HG02678 (cell line): ENCODE data around the gene OR8K1.

Source experiments
- ATAC-seq: cut with Tn5 transposase; IDR thresholded peaks from one replicate; pipeline ENCODE4 v1.9.1; 2021; ENCODE audit warnings: mild to moderate bottlenecking, moderate library complexity; ENCODE audit not compliant: unreplicated experiment

The OR8K1 gene

DNA sequence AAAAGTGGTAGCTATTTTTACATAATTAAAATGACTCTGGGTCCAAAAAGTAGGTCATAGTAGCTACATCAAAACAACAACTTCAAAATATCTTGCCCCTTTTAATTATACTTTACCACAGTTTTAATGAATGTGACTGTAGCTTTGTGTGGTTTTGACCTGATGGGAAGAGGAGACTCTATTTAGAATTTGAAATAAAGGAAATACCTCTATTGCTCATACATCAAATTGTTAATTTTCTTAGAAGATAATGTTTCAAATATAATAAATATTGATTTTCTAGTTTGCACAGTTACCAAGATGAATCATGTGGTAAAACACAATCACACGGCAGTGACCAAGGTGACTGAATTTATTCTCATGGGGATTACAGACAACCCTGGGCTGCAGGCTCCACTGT, at the start of gene OR8K1:
TSS of gene OR8K1 (plus strand) at position 301 of the 400 bp plus-strand sequence. CDS start at position 301, 0 bp downstream.
- no peak for ATAC-seq

GRCh38 chr11:56296898-56297297, 48.9 kb upstream of the OR8K1 start:
- no peak for ATAC-seq

- no peak for ATAC-seq
Measured at GRCh38 chr11:56307836-56308235, 38.0 kb upstream of the OR8K1 start.

DNA sequence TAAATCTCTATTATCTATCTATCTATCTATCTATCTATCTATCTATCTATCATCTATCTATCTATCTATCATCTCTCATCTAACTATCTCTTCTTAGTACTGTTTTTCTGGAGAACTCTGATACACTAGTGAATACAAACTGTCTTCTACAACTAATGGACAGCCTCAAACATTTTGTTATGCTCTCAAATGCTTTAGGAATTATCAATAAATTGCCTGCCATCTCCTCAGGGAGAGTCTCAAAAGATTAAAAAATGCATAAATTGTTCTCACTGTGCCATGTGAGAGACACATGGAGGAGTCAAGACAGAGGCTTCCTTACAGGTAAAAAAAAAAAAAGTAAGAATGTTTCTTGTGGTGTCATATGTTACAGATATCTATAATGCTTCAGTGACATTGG, 31.0 kb upstream of the OR8K1 start, which contains the start of gene OR8K3:
TSS of gene OR8K3 (plus strand) at position 301 of the 400 bp plus-strand sequence. CDS start 3,163 bp downstream, outside the sequence.
- no peak for ATAC-seq

DNA sequence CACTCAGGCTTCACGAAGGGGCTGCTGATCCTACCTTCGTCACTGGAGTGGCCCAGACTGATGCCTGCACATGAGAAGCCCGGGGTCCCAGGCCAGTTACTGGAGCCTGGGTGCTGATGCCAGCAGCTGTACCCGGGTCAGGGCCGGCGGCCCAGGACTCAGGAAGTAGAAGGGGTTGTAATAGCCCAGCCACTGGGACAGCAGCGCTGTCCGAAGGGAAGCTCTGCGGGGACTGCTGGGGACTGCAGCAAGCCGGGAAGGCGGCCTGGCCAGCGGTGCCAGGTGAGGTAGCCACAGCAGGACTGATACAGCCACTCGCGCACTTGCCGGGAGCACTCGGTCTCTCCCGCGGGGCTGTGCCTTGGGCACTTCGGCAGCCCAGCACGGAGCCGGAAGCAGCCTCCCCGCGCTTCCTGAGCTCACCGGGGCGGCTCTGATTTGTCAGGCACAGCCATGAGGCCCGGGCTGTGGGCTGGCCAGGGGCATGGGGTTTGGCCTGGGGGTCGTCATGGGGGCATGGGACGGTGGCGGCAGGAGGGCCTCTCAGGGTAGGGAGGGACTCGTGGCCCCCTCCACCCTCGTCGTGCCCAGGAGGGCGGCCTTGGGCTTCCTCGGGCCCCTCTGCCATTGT, 13.9 kb upstream of the OR8K1 start:
- ATAC-seq = no peak

DNA sequence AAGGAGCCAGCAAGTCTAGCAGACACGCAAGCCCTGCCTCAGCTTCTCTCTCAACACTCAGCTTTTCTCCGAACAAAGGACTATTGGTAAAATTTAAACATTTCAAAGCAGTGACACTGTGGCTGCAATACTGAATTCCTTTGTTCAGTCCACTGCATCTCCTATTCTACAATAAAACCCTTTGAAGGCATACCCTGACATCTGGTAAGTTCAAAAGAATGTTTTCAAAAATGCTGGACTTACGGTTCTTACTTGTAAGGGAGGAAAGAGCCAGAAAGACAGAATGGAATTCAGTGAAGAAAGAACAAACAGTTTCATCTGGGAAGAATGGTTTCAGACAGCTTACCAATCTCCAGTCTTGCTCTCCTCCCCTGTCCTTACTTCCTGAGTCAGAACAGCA, 12.7 kb upstream of the OR8K1 start:
- no peak for ATAC-seq

DNA sequence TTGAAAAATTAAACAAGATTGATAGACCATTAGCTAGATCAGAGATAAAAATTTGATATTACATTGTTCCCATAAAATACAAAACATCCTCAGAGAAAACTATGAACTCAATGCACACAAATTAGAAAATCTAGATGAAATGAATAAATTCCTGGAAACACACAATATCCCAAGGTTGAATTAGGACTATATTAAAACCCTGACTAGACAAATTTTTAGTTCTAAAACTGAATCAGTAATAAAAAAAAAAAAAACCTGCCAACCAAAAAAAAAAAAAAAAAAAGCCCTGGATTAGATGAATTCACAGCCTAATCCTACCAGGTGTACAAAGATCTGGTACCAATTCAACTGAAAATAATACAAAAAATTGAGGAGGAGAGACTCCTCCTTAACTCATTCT, 5.5 kb upstream of the OR8K1 start:
- ATAC-seq = no peak

DNA sequence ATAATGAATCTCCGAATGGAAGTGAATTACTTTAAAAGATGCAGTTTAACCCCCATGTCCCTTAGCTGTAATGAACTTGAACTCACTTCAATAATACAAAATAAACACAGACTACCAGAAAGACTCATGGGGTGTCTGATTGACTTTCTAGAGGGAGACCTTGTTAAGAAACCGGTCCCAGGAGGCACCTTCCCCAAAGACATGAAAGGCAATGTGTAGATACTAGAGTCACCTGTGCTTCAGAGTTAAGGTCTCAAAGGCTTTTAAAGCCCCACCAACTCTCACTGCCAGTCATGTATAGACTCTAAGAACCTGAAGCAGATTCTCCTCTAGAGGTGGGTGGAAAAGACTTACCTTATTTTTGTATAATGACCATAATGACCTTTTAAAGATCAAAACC, 8.2 kb downstream of the OR8K1 start, which contains the start of gene OR8J1:
TSS of gene OR8J1 (plus strand) at position 301 of the 400 bp plus-strand sequence. CDS start 5,956 bp downstream, outside the sequence.
- ATAC-seq = no peak

DNA sequence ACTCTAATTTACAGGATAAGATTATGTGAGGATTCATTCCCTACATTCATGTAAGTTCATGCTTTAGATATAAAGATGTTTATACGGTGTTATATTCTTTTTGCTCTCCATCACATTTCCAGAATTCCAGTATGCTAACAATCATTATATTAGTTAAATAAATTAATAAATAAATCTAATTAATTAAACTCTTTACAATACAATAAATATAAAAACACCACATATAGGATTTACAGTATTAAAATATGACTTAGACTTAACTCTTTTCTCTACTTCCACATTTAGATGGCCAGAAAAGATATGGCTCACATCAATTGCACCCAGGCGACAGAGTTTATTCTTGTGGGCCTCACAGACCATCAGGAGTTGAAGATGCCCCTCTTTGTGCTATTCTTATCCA, 29.5 kb downstream of the OR8K1 start, which contains the start of gene OR8U1:
TSS of gene OR8U1 (plus strand) at position 301 of the 400 bp plus-strand sequence. CDS start at position 301, 0 bp downstream.
- ATAC-seq = no peak

DNA sequence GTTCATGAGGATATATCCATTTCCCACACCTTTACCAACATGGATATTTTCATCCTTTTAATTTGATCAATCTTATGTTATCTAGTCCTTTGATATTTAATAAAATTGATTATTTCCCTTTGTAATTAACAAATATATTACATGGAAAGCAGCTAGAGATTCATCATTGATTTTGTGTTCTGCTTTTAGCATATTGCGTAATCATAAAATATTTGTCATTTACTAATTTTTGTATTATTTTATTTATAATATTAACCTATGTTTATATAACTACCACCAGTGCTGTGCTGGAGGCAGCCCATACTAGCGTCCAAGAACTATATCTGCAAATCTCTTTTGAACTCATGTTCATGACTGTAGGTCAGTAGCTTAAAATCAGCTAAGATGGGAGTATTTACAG, 34.3 kb downstream of the OR8K1 start:
- no peak for ATAC-seq

DNA sequence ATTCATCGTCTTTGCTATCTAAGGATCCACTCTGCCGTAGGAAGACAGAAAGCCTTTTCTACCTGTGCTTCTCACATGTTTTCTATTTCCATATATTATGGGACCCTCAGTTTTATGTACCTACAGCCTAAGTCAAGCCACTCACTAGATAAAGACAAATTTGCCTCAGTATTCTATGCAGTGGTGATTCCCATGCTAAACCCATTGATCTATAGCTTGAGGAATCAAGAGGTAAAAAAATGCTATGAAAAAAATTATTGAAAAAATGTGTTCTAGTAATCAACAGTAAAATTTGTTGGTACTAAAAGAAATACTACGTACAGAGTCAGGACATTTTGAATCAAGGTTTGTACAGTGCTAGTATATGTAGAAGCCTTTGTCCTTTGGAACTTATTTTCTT, 48.5 kb downstream of the OR8K1 start:
- no peak for ATAC-seq

- no peak for ATAC-seq
Measured at GRCh38 chr11:56396047-56396446, 50.2 kb downstream of the OR8K1 start.
